Activated CD4-positive, alpha-beta T cell treated with anti-CD3 and anti-CD28 coated beads, Interleukin-2, amount 10 ng/mL, durations not matched to agents 7 days and 5 days (primary cell): ENCODE data around the gene INO80E. TPM values are rescaled to one million over a fixed set of nuclear protein-coding genes. Genes with fewer than 3 reads are reported as not detected.
A peak's percentile ranks its signal among the peaks of the same experiment; 100 is the strongest.
"Not testable (repeated sequence)": the region's sequence is repeated elsewhere in the genome, so short reads cannot be mapped to it uniquely, and the experiment has no call there.

ENCODE experiments used
- CTCF ChIA-PET: fragments of 350-600 bp; sonication (Branson Sonifier 250); formaldehyde crosslinking; loops from one replicate; lab custom pipeline; 2021; ENCODE audit warnings: antibody characterized with exemption; lab: Charles Lee
- POLR2A ChIA-PET: fragments of 350-600 bp; sonication (Branson Sonifier 250); formaldehyde crosslinking; loops from one replicate; lab custom pipeline; 2021; ENCODE audit warnings: antibody characterized with exemption; lab: Charles Lee
- DNase-seq: peaks from one replicate; pipeline ENCODE4 v3.0.0-alpha.2; 2020
- H3K27ac Mint-ChIP-seq: one replicate; pipeline ENCODE4 v1.8.0; 2021; ENCODE audit warnings: mild to moderate bottlenecking, moderate library complexity, mixed read lengths
- H3K27me3 Mint-ChIP-seq: one replicate; pipeline ENCODE4 v1.8.0; 2021; ENCODE audit warnings: mixed read lengths
- H3K36me3 Mint-ChIP-seq: one replicate; pipeline ENCODE4 v1.8.0; 2021; ENCODE audit warnings: low read depth, mixed read lengths
- H3K4me1 Mint-ChIP-seq: one replicate; pipeline ENCODE4 v1.8.0; 2021; ENCODE audit warnings: mixed read lengths
- H3K4me3 Mint-ChIP-seq: one replicate; pipeline ENCODE4 v1.8.0; 2021; ENCODE audit warnings: mild to moderate bottlenecking, moderate library complexity, mixed read lengths
- H3K9me3 Mint-ChIP-seq: one replicate; pipeline ENCODE4 v1.8.0; 2021; ENCODE audit warnings: mixed read lengths
- total RNA-seq, 2 experiments: library from RNA; stranded (reverse); gene quantifications; one replicate each; pipeline ENCODE4 v1.2.3, GENCODE V29; 2021

INO80E gene
- total RNA-seq, 2 experiments from 2014 or later, result 113 to 134 TPM

GRCh38 chr16:30031477-30031918 is 35.5 kb downstream of the INO80E start:
- peaks cover 19% of the 10 kb centered on the region for H3K4me1 Mint-ChIP-seq
- peaks cover 3% of the 10 kb centered on the region for H3K36me3 Mint-ChIP-seq
- H3K4me3 Mint-ChIP-seq, result no peak overlapping the region
- peaks cover 49% of the 10 kb centered on the region for H3K27me3 Mint-ChIP-seq
- no peak overlapping the region for H3K27ac Mint-ChIP-seq
- POLR2A ChIA-PET, result no interaction called here
- no peaks in the 10 kb centered on the region for H3K9me3 Mint-ChIP-seq
- DNase-seq, result no peak
- CTCF ChIA-PET, result interaction anchor here (0.8 to 2.1 kb wide), 21 partner anchors 9 to 332 kb away, joined by 3 to 13 read pairs (median 5); partner anchors contain the start of genes ALDOA, C16orf92, KCTD13 and TBX6

GRCh38 chr16:30032083-30032819 is 36.2 kb downstream of the INO80E start:
- Mint-ChIP-seq H3K36me3 (peaks cover 3% of the 10 kb centered on the region), H3K27me3 (peaks cover 44% of the 10 kb centered on the region), H3K4me3 (no peak overlapping the region), H3K9me3 (no peaks in the 10 kb centered on the region), H3K27ac (no peak overlapping the region), H3K4me1 (peaks cover 20% of the 10 kb centered on the region)
- CTCF ChIA-PET, result interaction anchor here (0.6 to 2.1 kb wide), 30 partner anchors 9 to 358 kb away, joined by 3 to 13 read pairs (median 4); partner anchors contain the start of genes ALDOA, C16orf92, KCTD13 and KIF22
- POLR2A ChIA-PET, result no interaction called here
- DNase-seq, result peak; percentile 76

GRCh38 chr16:30033270-30033669 is 37.2 kb downstream of the INO80E start:
- Mint-ChIP-seq H3K36me3 (peaks cover 3% of the 10 kb centered on the region), H3K4me3 (no peak overlapping the region), H3K27me3 (peaks cover 34% of the 10 kb centered on the region), H3K4me1 (peaks cover 20% of the 10 kb centered on the region), H3K9me3 (no peaks in the 10 kb centered on the region), H3K27ac (no peak overlapping the region)
- CTCF ChIA-PET, result interaction anchor here (1.0 to 1.9 kb wide), 7 partner anchors 11 to 334 kb away, joined by 3 to 8 read pairs (median 5); partner anchors contain the start of gene KIF22
- DNase-seq, result no peak
- POLR2A ChIA-PET, result no interaction called here

GRCh38 chr16:30040221-30040620 is 44.2 kb downstream of the INO80E start:
- POLR2A ChIA-PET, result no interaction called here
- CTCF ChIA-PET, result interaction anchor here (0.6 kb wide), 2 partner anchors 84 to 1076 kb away, joined by 3 read pairs; no protein-coding TSS in a partner anchor
- H3K4me1 Mint-ChIP-seq, result peaks cover 8% of the 10 kb centered on the region
- no peaks in the 10 kb centered on the region for H3K9me3 Mint-ChIP-seq
- no peak overlapping the region for H3K4me3 Mint-ChIP-seq
- H3K27ac Mint-ChIP-seq, result no peak overlapping the region
- no peaks in the 10 kb centered on the region for H3K36me3 Mint-ChIP-seq
- DNase-seq, result no peak
- peaks cover 7% of the 10 kb centered on the region for H3K27me3 Mint-ChIP-seq

- CTCF ChIA-PET, H3K27me3 Mint-ChIP-seq, POLR2A ChIA-PET, H3K9me3 Mint-ChIP-seq, H3K36me3 Mint-ChIP-seq, H3K4me1 Mint-ChIP-seq, H3K4me3 Mint-ChIP-seq, H3K27ac Mint-ChIP-seq, DNase-seq: not testable (repeated sequence)
These were observed 44.6 kb downstream of the INO80E start for GRCh38 chr16:30040690-30041089.

GRCh38 chr16:30041841-30042240 is 45.8 kb downstream of the INO80E start:
- peaks cover 6% of the 10 kb centered on the region for H3K4me1 Mint-ChIP-seq
- CTCF ChIA-PET, result interaction anchor here (0.6 kb wide), 1 partner anchor 147 kb away, joined by 3 read pairs; no protein-coding TSS in a partner anchor
- peak; percentile 36 for DNase-seq
- peaks cover 5% of the 10 kb centered on the region for H3K27me3 Mint-ChIP-seq
- H3K9me3 Mint-ChIP-seq, result no peaks in the 10 kb centered on the region
- no peak overlapping the region for H3K4me3 Mint-ChIP-seq
- H3K27ac Mint-ChIP-seq, result no peak overlapping the region
- no peaks in the 10 kb centered on the region for H3K36me3 Mint-ChIP-seq
- POLR2A ChIA-PET, result no interaction called here

- Mint-ChIP-seq H3K4me1 (peaks cover 12% of the 10 kb centered on the region), H3K27me3 (peaks cover 3% of the 10 kb centered on the region), H3K36me3 (peaks cover 3% of the 10 kb centered on the region), H3K27ac (no peak overlapping the region), H3K4me3 (no peak overlapping the region), H3K9me3 (no peaks in the 10 kb centered on the region)
- no peak for DNase-seq
- ChIA-PET CTCF (interaction anchor here (2.9 kb wide), 1 partner anchor 14 kb away, joined by 10 read pairs; the partner anchor contains the start of gene TLCD3B), POLR2A (no interaction called here)
These were observed 50.1 kb downstream of the INO80E start for GRCh38 chr16:30046178-30046577.

GRCh38 chr16:30046588-30046987 is 50.5 kb downstream of the INO80E start:
- no peak for DNase-seq
- H3K36me3 Mint-ChIP-seq, result peaks cover 5% of the 10 kb centered on the region
- no peak overlapping the region for H3K4me3 Mint-ChIP-seq
- CTCF ChIA-PET, result interaction anchor here (2.9 kb wide), 1 partner anchor 15 kb away, joined by 10 read pairs; the partner anchor contains the start of gene TLCD3B
- H3K9me3 Mint-ChIP-seq, result no peaks in the 10 kb centered on the region
- H3K27me3 Mint-ChIP-seq, result peaks cover 3% of the 10 kb centered on the region
- POLR2A ChIA-PET, result interaction anchor here (0.6 kb wide), 1 partner anchor 126 kb away, joined by 4 read pairs; no protein-coding TSS in a partner anchor
- H3K4me1 Mint-ChIP-seq, result peaks cover 14% of the 10 kb centered on the region
- H3K27ac Mint-ChIP-seq, result peak overlapping the region; percentile 46

- POLR2A ChIA-PET, result no interaction called here
- no peak overlapping the region for H3K27ac Mint-ChIP-seq
These were observed 53.8 kb downstream of the INO80E start for GRCh38 chr16:30049871-30050270.

GRCh38 chr16:30051518-30051917 is 55.5 kb downstream of the INO80E start:
- Mint-ChIP-seq H3K27ac (peak overlapping the region; percentile 89), H3K9me3 (no peaks in the 10 kb centered on the region), H3K36me3 (peaks cover 7% of the 10 kb centered on the region), H3K27me3 (peaks cover 2% of the 10 kb centered on the region), H3K4me1 (peaks cover 40% of the 10 kb centered on the region), H3K4me3 (peak overlapping the region; percentile 90)
- ChIA-PET POLR2A (no interaction called here), CTCF (interaction anchor here (0.8 to 2.2 kb wide), 2 partner anchors 16 to 358 kb away, joined by 4 to 6 read pairs; no protein-coding TSS in a partner anchor)
- no peak for DNase-seq

More at GRCh38 chr16:30049871-30050270, 53.8 kb downstream of the INO80E start:
- Mint-ChIP-seq H3K4me3 (no peak overlapping the region), H3K36me3 (peaks cover 7% of the 10 kb centered on the region), H3K9me3 (no peaks in the 10 kb centered on the region), H3K27me3 (peaks cover 2% of the 10 kb centered on the region), H3K4me1 (peaks cover 36% of the 10 kb centered on the region)
- CTCF ChIA-PET, result interaction anchor here (0.9 to 2.1 kb wide), 2 partner anchors 14 to 18 kb away, joined by 3 to 6 read pairs; no protein-coding TSS in a partner anchor
- no peak for DNase-seq

- ChIA-PET POLR2A (interaction anchor here (0.6 to 1.5 kb wide), 2 partner anchors 12 to 1856 kb away, joined by 3 to 4 read pairs; partner anchors contain the start of gene ALDOA), CTCF (interaction anchor here (0.6 to 2.2 kb wide), 8 partner anchors 9 to 1224 kb away, joined by 3 to 7 read pairs (median 4); partner anchors contain the start of genes ALDOA and PAGR1)
- H3K4me1 Mint-ChIP-seq, result peaks cover 40% of the 10 kb centered on the region
- H3K27me3 Mint-ChIP-seq, result peaks cover 2% of the 10 kb centered on the region
- DNase-seq, result peak; percentile 94
- H3K4me3 Mint-ChIP-seq, result peak overlapping the region; percentile 90
- peaks cover 7% of the 10 kb centered on the region for H3K36me3 Mint-ChIP-seq
- H3K27ac Mint-ChIP-seq, result peak overlapping the region; percentile 87
- H3K9me3 Mint-ChIP-seq, result no peaks in the 10 kb centered on the region
These were observed 56.8 kb downstream of the INO80E start for GRCh38 chr16:30052671-30053372.

GRCh38 chr16:30053376-30054015 is 57.5 kb downstream of the INO80E start:
- ChIA-PET CTCF (interaction anchor here (0.6 to 2.2 kb wide), 7 partner anchors 10 to 1224 kb away, joined by 3 to 7 read pairs (median 5); partner anchors contain the start of genes ALDOA and PAGR1), POLR2A (interaction anchor here (1.5 kb wide), 1 partner anchor 12 kb away, joined by 4 read pairs; the partner anchor contains the start of gene ALDOA)
- Mint-ChIP-seq H3K9me3 (no peaks in the 10 kb centered on the region), H3K36me3 (peaks cover 7% of the 10 kb centered on the region), H3K27me3 (peaks cover 2% of the 10 kb centered on the region), H3K4me1 (peaks cover 40% of the 10 kb centered on the region), H3K27ac (no peak overlapping the region), H3K4me3 (peak overlapping the region; percentile 90)
- DNase-seq, result no peak
